NCI-H774 (cell line): ENCODE measurements around the gene MMAA.
"Not testable (repeated sequence)": the region's sequence is repeated elsewhere in the genome, so short reads cannot be mapped to it uniquely, and the experiment has no call there.

Experiments used
- DNase-seq: peaks from one replicate; lab custom pipeline; 2025; lab: John Stamatoyannopoulos, UW

MMAA gene

GRCh38 chr4:145618932-145619638 is at the start of gene MMAA:
Gene MMAA (plus strand): TSS chr4:145619385. CDS start chr4:145639140, 19,755 bp downstream.
- DNase-seq = peak; percentile 67

GRCh38 chr4:145574546-145574945 is 44.6 kb upstream of the MMAA start:
- not testable (repeated sequence) for DNase-seq

GRCh38 chr4:145580906-145581305 is 38.3 kb upstream of the MMAA start:
- no peak for DNase-seq

- DNase-seq = no peak
These were observed 35.8 kb upstream of the MMAA start for GRCh38 chr4:145583191-145584055.

- no peak for DNase-seq
These were observed 32.0 kb upstream of the MMAA start for GRCh38 chr4:145587088-145587754.

- DNase-seq = not testable (repeated sequence)
These were observed 29.8 kb upstream of the MMAA start for GRCh38 chr4:145589381-145589780.

GRCh38 chr4:145589916-145590702 is 29.1 kb upstream of the MMAA start:
- DNase-seq = no peak

- no peak for DNase-seq
These were observed 16.9 kb upstream of the MMAA start for GRCh38 chr4:145602129-145602760.

GRCh38 chr4:145605941-145606340 is 13.2 kb upstream of the MMAA start:
- DNase-seq = no peak

- peak; percentile 10 for DNase-seq
These were observed 9.4 kb upstream of the MMAA start for GRCh38 chr4:145609481-145610427.

- DNase-seq = no peak
These were observed 5.5 kb upstream of the MMAA start for GRCh38 chr4:145613566-145614232.

GRCh38 chr4:145614233-145614610 is 5.0 kb upstream of the MMAA start:
- DNase-seq = no peak

- DNase-seq = no peak
These were observed 814 bp upstream of the MMAA start for GRCh38 chr4:145618210-145618931.

GRCh38 chr4:145619639-145619996 is 433 bp downstream of the MMAA start:
- DNase-seq = no peak

GRCh38 chr4:145622067-145622466 is 2.9 kb downstream of the MMAA start:
- DNase-seq = not testable (repeated sequence)

GRCh38 chr4:145623831-145624230 is 4.6 kb downstream of the MMAA start:
- no peak for DNase-seq

- DNase-seq = no peak
These were observed 6.8 kb downstream of the MMAA start for GRCh38 chr4:145625677-145626622.

- no peak for DNase-seq
These were observed 7.4 kb downstream of the MMAA start for GRCh38 chr4:145626623-145626982.
